Suprapubic skin (tissue), 4 donors: ENCODE measurements around the gene TGM2. TPM values are rescaled to one million over a fixed set of nuclear protein-coding genes. Genes with fewer than 3 reads are reported as not detected.

Experiments used
- DNase-seq, 2 donors: peaks; one replicate each; pipeline ENCODE4 v3.0.0-alpha.2; 2019; ENCODE audit warnings: low spot score in 2 of 2
- H3K27ac ChIP-seq: fragments of 200-600 bp; sonication (generic); one replicate; pipeline ENCODE4 v1.5.1; 2019
- H3K27me3 ChIP-seq: fragments of 200-600 bp; sonication (generic); one replicate; pipeline ENCODE4 v1.5.1; 2019
- H3K36me3 ChIP-seq: fragments of 200-600 bp; sonication (generic); one replicate; pipeline ENCODE4 v1.5.1; 2019
- H3K4me1 ChIP-seq: fragments of 200-600 bp; sonication (generic); one replicate; pipeline ENCODE4 v1.5.1; 2019
- H3K4me3 ChIP-seq: fragments of 200-600 bp; sonication (generic); one replicate; pipeline ENCODE4 v1.5.1; 2019; ENCODE audit warnings: mild to moderate bottlenecking
- H3K9me3 ChIP-seq: fragments of 200-600 bp; sonication (generic); one replicate; pipeline ENCODE4 v1.5.1; 2019
- EP300 ChIP-seq: sonication (generic); formaldehyde crosslinking; IDR thresholded peaks from one replicate; pipeline ENCODE4 v1.6.1; 2017; ENCODE audit warnings: antibody characterized with exemption
- POLR2A ChIP-seq, 2 donors: fragments of 450-650 bp; IDR thresholded peaks; one replicate each; pipeline ENCODE4 v1.6.1; 2017; ENCODE audit warnings: antibody characterized with exemption in 2 of 2, mild to moderate bottlenecking in 2 of 2, moderate library complexity in 2 of 2
- POLR2AphosphoS5 ChIP-seq, 3 donors: sonication (generic); formaldehyde crosslinking; IDR thresholded peaks; one replicate each; pipeline ENCODE4 v1.6.1; 2017; ENCODE audit warnings: antibody characterized with exemption in 3 of 3
- WGBS: methylation state at CpG from one replicate; pipeline ENCODE4 v1.1.5; 2018; 5-methylcytosine and 5-hydroxymethylcytosine counted together
- total RNA-seq, 4 donors: library from RNA; depleted of rRNA; stranded (reverse); fragments of >200 nt; gene quantifications; one replicate each; pipeline ENCODE4 v1.1.0, GENCODE V29; 2016
- TF ChIP-seq, protein P1 (sequence below), 2 donors: fragments of 200-600 bp in 1 of 2; fragments of 450-650 bp in 1 of 2; sonication (generic) in 1 of 2; IDR thresholded peaks; one replicate each; pipeline ENCODE4 v1.5.1; 2016 to 2019; ENCODE audit warnings: antibody characterized with exemption in 2 of 2, mild to moderate bottlenecking in 1 of 2, moderate library complexity in 1 of 2

TGM2 gene
- total RNA-seq, 4 donors from 2014 or later, result 1.5 to 6.6 (median 3.8) TPM

DNA sequence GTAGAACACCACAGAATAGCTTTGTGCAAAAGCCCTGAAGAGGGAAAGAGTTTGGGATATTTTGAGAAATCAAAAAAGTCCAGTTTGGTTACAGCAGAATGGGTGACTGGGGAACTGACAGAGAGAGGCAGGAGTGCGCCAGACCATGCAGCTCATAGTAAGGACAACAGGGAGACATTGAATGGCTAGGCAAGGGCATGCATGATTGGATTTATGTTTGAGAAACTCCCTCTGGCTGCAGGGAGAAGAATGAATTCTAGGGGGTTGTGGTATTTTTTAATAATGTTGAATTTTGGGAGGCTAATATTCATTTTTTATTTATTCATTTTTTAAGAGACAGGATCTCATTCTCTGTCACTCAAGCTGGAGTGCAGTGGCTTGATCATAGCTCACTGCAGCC lies 49.9 kb downstream of the TGM2 start:
- Histone ChIP-seq H3K4me1 (peaks cover 7% of the 10 kb centered on the region), H3K27me3 (no peaks in the 10 kb centered on the region), H3K9me3 (no peaks in the 10 kb centered on the region), H3K27ac (no peak overlapping the region), H3K4me3 (no peak overlapping the region), H3K36me3 (no peaks in the 10 kb centered on the region)
- no peak for DNase-seq
- TF ChIP-seq EP300 (no peak), POLR2AphosphoS5 (IDR thresholded peaks at IDR 0.05) (no peak), POLR2A (IDR thresholded peaks at IDR 0.05) (no peak)
- TF ChIP-seq, protein P1, sequence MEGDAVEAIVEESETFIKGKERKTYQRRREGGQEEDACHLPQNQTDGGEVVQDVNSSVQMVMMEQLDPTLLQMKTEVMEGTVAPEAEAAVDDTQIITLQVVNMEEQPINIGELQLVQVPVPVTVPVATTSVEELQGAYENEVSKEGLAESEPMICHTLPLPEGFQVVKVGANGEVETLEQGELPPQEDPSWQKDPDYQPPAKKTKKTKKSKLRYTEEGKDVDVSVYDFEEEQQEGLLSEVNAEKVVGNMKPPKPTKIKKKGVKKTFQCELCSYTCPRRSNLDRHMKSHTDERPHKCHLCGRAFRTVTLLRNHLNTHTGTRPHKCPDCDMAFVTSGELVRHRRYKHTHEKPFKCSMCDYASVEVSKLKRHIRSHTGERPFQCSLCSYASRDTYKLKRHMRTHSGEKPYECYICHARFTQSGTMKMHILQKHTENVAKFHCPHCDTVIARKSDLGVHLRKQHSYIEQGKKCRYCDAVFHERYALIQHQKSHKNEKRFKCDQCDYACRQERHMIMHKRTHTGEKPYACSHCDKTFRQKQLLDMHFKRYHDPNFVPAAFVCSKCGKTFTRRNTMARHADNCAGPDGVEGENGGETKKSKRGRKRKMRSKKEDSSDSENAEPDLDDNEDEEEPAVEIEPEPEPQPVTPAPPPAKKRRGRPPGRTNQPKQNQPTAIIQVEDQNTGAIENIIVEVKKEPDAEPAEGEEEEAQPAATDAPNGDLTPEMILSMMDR (IDR thresholded peaks at IDR 0.05), result no peak
- WGBS, result 97% methylated on average over 1 of the region's 1 CpG

DNA sequence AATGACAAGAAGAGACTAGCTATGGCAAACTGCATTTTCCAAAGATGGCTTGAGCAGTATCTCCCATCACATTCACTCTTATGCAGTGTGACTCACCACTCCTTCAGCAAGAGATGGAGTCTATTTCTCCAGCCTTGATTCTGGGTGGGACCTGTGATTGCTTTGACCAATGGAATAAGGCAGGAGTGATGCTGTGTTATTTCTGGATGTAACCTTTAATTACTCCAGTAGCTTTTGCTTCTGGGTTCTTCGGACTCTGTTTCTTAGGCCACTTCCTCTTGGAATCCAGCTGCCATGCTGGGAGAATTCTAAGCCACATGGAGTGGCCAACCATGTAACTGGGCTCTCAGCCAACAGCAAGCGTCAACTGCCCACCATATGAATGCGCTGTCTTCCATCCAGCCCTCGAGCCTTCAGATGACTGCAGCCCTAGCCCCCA lies 50.7 kb downstream of the TGM2 start:
- 92% methylated on average over 4 of the region's 4 CpGs for WGBS
- DNase-seq, result no peak
- peaks cover 15% of the 10 kb centered on the region for H3K4me1 ChIP-seq
- no peak overlapping the region for H3K4me3 ChIP-seq
- no peaks in the 10 kb centered on the region for H3K36me3 ChIP-seq
- H3K27ac ChIP-seq, result no peak overlapping the region
- no peak for TF ChIP-seq POLR2AphosphoS5 (IDR thresholded peaks at IDR 0.05)
- no peak for TF ChIP-seq POLR2A (IDR thresholded peaks at IDR 0.05)
- TF ChIP-seq, protein P1 (IDR thresholded peaks at IDR 0.05), result no peak
- TF ChIP-seq EP300, result no peak
- H3K9me3 ChIP-seq, result no peaks in the 10 kb centered on the region
- H3K27me3 ChIP-seq, result no peaks in the 10 kb centered on the region

DNA sequence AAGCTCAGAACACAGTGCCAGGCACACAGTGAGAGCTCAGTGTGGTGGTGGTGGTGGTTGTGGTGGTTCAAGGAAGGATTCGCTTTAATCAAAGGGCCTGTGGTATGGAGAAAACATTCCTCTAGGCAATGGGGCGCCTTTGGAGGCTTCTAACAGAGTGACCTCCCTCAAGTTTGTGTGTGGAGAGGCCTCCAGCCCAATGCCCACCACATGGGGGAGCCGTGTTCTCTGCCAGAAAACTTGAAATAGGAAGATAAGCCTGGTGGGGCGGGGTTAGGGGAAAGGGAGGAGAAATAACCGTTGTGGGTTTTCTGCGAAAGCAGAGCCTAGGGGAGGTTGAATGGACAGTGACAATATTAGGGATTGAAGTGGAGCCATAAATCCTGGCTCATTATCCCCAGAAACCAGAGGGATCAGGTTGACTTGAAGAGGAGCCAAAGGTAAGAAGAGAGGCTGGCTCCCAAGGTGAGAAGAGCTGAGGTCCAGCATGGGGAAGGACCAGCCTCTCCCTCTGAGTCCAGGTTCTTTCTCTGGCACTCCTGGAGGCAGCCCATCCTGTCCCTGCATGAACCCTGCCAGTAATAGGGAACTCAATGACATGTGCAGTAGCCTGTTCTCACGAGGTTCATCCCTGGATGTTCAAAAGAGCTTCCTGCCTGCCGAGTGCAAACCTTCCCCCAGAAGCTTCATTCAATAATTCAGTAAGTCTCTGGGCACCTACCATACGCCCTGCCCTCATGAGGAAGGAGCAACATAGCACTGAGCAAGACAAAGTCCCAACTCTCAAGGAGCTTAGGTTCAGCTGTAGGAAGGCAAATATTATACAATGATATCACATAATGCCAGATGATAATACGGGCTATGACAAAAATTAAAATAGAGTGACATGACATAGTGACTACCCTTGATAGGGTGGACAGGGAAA lies 51.4 kb downstream of the TGM2 start:
- H3K36me3 ChIP-seq, result no peaks in the 10 kb centered on the region
- no peaks in the 10 kb centered on the region for H3K27me3 ChIP-seq
- WGBS, result 70% methylated on average over 10 of the region's 10 CpGs
- H3K9me3 ChIP-seq, result no peaks in the 10 kb centered on the region
- H3K4me1 ChIP-seq, result peaks cover 16% of the 10 kb centered on the region
- DNase-seq, result no peak
- no peak overlapping the region for H3K27ac ChIP-seq
- H3K4me3 ChIP-seq, result no peak overlapping the region
- TF ChIP-seq POLR2AphosphoS5 (IDR thresholded peaks at IDR 0.05), result no peak
- no peak for TF ChIP-seq EP300
- TF ChIP-seq, protein P1 (IDR thresholded peaks at IDR 0.05), result no peak
- TF ChIP-seq POLR2A (IDR thresholded peaks at IDR 0.05), result no peak

DNA sequence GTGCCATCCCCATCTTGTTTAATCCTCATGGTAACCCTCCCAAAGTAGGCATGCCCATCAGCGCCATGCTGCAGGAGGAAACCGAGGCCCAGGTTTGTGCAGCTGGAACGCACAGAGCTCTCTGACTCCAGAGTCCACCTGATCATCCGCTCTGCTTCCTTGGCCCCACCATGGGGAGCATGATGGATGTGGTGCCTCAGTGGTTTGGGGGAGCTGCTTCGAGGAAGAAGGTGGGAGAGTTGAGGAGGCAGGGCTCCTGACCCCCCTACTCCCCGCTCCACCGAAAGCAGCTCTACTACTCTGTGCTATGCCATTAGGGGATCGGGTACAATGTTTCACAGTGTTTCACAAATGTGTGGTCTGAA lies 52.2 kb downstream of the TGM2 start:
- TF ChIP-seq, protein P1 (IDR thresholded peaks at IDR 0.05), result no peak
- TF ChIP-seq POLR2A (IDR thresholded peaks at IDR 0.05) (no peak), EP300 (no peak), POLR2AphosphoS5 (IDR thresholded peaks at IDR 0.05) (no peak)
- no peak for DNase-seq
- Histone ChIP-seq H3K27ac (no peak overlapping the region), H3K36me3 (no peaks in the 10 kb centered on the region), H3K27me3 (no peaks in the 10 kb centered on the region), H3K4me3 (no peak overlapping the region), H3K9me3 (no peaks in the 10 kb centered on the region), H3K4me1 (peaks cover 16% of the 10 kb centered on the region)
- WGBS, result 96% methylated on average over 8 of the region's 8 CpGs

DNA sequence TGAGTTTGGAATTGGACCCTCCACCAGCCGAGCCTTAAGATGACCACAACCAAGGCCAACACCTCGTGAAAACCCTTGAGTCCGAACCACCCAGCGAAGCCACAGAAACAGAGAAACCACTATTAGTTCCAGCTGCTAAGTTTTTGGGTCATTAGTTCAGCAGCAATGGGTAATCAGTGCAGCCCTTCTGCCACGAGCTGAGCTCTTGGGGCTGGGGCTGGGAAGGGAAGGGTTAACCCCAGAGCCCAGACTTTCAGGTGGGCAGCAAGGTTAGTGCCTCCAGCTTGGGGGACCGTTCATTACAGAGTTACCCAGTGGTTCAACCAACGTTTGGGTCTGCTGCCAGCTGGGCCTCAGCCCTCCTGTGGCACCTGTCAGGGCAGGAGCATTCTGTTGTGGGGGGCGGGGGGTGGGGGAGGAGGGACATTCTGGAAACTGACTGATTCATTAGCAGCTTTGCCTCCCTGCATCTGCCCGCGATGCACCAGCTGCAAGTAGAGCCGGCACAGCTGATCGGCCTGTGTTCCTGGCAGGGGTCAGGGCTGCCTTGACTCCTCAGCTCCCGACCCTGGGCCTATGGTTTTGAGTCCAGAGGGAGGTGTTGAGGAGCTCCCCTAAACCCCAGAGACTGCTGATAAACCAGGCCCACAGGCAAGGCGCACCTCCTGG lies 52.7 kb downstream of the TGM2 start:
- Histone ChIP-seq H3K9me3 (no peaks in the 10 kb centered on the region), H3K36me3 (no peaks in the 10 kb centered on the region), H3K27ac (no peak overlapping the region), H3K4me3 (no peak overlapping the region), H3K27me3 (no peaks in the 10 kb centered on the region), H3K4me1 (peaks cover 16% of the 10 kb centered on the region)
- no peak for DNase-seq
- TF ChIP-seq EP300 (no peak), POLR2AphosphoS5 (IDR thresholded peaks at IDR 0.05) (no peak), POLR2A (IDR thresholded peaks at IDR 0.05) (no peak)
- TF ChIP-seq, protein P1 (IDR thresholded peaks at IDR 0.05), result no peak
- WGBS, result 91% methylated on average over 6 of the region's 14 CpGs
